Measurements from ENCODE around the gene ZBTB45.
A peak's percentile ranks its signal among the peaks of the same experiment; 100 is the strongest.
"Not testable (repeated sequence)": the region's sequence is repeated elsewhere in the genome, so short reads cannot be mapped to it uniquely, and the experiment has no call there.

ZBTB45 gene

DNA sequence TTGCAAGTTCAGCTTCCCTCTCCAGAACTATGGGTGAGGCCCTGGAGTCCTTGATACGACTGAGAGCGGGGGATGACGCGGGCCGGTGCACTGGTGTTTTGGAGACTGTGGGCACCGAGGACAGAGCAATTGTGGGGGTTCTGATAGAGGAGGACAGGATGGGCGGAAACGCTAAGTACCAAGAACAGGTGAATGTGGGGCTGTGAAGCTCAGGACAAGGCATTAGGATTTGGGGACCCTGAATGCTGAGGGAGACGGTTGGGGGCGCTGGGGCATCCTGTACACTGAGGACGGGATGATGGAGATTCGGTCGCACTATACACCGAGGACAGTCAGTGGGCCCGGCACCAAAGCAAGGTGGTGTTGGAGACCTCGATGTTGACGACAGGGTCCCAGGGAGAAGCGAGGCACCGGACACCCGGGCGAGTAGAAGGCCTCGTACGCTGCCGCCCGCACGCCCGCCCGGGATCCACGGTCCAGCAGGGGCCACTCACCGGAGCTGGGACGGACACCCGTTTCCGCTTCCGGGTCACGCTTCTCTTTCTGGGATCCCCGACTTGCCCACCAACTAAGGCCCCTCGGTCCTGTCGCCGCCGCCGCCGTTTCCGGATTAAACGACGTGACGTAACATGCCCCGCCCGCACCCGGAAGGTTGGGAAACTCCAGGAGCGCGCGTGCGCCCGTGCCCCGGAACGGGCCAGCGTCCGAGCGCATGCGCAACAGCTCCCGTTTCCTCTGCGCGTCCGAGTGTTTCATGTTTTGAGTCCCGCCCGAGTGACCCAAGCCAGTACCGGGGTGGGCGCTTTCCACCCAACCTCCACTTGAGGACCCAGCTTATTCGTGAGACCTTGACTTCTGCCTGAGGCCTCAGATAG, 35.1 kb upstream of the ZBTB45 start, which contains the start of gene CHMP2A:
CHMP2A (minus strand) TSS at position 612 of the 875 bp plus-strand sequence. CDS start 893 bp downstream, outside the sequence.
- peak; percentile 97 for DNase-seq (ENCODE audit: low read depth)

- DNase-seq (ENCODE audit: low read depth): no peak
These were observed 34.3 kb upstream of the ZBTB45 start for GRCh38 chr19:58553799-58554493.

DNA sequence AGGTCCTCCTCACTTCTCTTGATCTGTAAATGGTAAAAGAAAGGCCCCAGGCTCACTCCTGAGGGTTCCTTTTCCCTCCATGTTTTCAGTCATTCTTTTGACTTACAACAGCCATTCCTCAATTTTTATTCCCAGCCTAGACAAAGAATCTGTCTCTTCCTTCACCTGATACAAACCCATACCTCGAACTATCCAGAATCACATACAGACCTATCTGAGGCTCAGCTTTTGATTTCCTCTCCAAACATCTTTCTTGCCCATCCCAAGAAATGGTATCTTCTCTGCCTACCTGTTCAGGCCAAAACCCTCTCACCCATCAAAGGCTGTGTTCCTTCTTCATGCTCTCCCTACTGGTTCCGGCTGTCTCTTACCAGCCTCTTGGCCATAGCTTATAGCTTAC, 33.0 kb upstream of the ZBTB45 start:
- no peak for DNase-seq (ENCODE audit: low read depth)

DNA sequence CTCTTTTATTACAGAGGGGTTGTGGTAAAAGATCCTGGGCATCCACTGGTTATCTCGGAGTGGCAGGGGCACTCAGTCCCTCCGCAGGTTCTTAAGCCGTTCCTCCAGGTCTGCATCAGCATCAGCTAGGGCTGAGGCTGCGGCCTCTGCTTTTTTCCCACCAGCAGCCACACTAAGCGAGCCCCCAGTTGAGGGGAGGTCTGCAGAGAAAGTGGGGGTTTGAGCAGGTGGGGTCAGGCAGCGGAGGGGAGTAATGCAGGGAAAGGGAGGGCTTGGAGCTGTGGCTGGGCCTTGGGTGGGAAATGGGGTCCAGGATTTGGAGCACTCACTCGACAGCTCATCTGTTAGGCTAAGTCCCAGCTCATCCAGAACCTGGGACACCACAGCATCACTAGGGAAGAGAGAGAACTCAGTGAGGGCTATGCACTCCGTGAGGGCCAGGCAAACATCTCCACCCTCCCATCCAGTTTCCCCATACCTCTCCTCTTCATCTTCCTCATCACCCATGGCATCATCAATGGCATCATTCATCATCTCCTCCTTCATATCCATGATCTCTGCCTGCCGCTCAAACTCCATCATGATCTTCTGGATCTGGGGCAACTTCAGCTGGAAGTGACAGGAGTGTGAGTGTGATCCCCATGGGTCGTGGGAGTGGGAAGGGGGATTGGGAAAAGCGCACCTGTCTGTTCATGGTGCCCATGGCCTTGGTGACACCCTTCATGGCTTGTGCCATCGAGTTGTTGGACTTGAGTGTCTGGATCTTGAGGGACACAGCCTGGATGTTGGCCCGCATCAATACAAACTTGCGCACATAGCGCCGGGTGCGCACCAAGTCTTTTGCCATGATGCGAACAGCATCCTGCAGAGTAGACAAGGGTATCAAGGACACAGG, 32.2 kb upstream of the ZBTB45 start:
- no peak for DNase-seq (ENCODE audit: low read depth)

- DNase-seq (ENCODE audit: low read depth): no peak
These were observed 31.5 kb upstream of the ZBTB45 start for GRCh38 chr19:58551123-58551497.

DNA sequence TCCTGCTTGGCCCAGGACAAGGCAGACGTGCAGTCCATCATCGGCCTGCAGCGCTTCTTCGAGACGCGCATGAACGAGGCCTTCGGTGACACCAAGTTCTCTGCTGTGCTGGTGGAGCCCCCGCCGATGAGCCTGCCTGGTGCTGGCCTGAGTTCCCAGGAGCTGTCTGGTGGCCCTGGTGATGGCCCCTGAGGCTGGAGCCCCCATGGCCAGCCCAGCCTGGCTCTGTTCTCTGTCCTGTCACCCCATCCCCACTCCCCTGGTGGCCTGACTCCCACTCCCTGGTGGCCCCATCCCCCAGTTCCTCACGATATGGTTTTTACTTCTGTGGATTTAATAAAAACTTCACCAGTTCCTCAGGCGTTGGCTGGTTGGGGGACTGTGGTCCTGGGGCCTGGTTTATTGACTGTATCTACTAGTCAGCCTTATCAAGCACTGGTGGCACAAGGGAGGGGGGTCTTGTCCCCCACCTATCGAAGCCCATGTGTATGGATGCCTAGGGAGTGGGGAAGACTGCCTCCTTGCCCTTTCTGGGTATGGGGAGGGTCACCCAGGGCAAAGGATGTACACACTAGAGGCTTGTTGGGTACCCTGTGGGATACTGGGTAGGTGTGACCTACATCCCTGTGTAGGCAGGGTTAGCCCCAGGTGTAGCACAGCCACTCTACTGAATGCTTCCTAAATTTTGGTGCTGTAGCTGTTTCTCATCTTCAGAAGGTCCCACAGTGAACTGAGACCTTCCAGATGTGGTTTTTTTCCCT, 30.9 kb upstream of the ZBTB45 start:
- DNase-seq (ENCODE audit: low read depth): no peak

- DNase-seq (ENCODE audit: low read depth): no peak
These were observed 30.2 kb upstream of the ZBTB45 start for GRCh38 chr19:58549664-58550361.

DNA sequence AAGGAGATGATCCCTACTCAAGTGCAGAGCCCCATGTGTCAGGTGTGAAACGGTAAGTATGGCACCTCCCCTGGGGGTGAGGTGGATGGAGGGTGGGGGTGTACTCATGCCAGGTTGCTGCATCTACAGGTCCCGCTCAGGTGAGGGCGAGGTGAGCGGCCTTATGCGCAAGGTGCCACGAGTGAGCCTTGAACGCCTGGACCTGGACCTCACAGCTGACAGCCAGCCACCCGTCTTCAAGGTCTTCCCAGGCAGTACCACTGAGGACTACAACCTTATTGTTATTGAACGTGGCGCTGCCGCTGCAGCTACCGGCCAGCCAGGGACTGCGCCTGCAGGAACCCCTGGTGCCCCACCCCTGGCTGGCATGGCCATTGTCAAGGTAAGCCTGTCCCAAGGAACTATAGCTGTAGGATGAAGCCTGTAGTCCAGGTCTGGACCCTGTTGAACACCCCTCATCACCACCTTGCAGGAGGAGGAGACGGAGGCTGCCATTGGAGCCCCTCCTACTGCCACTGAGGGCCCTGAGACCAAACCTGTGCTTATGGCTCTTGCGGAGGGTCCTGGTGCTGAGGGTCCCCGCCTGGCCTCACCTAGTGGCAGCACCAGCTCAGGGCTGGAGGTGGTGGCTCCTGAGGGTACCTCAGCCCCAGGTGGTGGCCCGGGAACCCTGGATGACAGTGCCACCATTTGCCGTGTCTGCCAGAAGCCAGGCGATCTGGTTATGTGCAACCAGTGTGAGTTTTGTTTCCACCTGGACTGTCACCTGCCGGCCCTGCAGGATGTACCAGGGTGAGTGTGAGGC, 29.5 kb upstream of the ZBTB45 start:
- no peak for DNase-seq (ENCODE audit: low read depth)

- no peak for DNase-seq (ENCODE audit: low read depth)
These were observed 28.0 kb upstream of the ZBTB45 start for GRCh38 chr19:58547323-58548312.

GRCh38 chr19:58546019-58546530, 26.5 kb upstream of the ZBTB45 start:
- no peak for DNase-seq (ENCODE audit: low read depth)

GRCh38 chr19:58545286-58546018, 25.8 kb upstream of the ZBTB45 start:
- DNase-seq (ENCODE audit: low read depth): no peak

DNA sequence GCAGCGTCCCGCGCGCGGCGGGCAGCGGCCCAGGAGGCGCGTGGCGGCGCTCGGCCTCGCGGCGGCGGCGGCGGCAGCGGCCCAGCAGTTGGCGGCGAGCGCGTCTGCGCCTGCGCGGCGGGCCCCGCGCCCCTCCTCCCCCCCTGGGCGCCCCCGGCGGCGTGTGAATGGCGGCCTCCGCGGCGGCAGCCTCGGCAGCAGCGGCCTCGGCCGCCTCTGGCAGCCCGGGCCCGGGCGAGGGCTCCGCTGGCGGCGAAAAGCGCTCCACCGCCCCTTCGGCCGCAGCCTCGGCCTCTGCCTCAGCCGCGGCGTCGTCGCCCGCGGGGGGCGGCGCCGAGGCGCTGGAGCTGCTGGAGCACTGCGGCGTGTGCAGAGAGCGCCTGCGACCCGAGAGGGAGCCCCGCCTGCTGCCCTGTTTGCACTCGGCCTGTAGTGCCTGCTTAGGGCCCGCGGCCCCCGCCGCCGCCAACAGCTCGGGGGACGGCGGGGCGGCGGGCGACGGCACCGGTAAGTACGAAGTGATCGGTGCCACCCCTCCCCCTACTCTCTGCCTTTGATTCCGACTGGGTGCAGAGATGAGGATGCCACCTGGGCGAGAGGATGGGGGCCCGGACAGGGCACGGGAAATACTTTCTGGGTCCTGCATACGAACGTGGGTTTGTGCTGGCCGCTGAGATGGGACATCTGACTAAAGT, 25.1 kb upstream of the ZBTB45 start:
- DNase-seq (ENCODE audit: low read depth): peak; percentile 75

DNA sequence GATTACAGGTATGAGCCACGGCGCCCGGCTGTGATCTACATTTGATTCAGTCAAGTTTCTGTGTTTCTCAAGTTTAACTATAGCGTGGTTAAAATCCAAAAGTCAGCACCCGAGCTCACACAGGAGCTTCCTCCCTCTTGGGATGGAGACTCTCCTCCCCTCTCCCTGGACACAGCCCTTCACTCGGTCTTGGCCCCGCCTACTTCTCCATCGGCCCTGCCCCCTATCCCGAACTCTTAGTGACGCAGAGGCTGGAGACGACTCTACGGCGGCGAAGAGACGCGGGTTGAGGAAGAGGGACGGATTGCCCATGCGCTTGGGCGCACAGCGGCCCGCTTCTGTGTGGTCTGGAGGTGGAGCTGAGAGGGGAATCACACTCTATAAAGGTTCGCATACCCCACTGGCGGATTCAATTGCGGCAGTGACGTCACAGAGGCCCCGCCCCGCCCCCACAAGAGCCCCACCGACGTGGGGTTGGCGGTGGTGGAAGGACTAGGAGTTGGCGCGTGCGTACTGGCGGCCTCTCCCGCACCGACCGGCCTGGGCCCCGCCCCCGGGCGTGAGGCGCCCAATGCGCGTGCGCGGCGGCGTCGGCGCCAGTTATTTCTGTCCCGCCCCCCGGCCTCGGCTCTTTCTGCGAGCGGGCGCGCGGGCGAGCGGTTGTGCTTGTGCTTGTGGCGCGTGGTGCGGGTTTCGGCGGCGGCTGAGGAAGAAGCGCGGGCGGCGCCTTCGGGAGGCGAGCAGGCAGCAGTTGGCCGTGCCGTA, 24.4 kb upstream of the ZBTB45 start, which contains the start of gene TRIM28:
TRIM28 (plus strand) TSS at position 239 of the 765 bp plus-strand sequence. CDS start 694 bp downstream, outside the sequence.
- peak; percentile 100 for DNase-seq (ENCODE audit: low read depth)

GRCh38 chr19:58542641-58543372, 23.2 kb upstream of the ZBTB45 start:
- not testable (repeated sequence) for DNase-seq (ENCODE audit: low read depth)

- DNase-seq (ENCODE audit: low read depth): not testable (repeated sequence)
These were observed 19.6 kb upstream of the ZBTB45 start for GRCh38 chr19:58539169-58539559.

Data from activated T-helper 1 cell treated with Interleukin-2 at 50 U/mL for 16 hours (primary cell).